Measurements from ENCODE around the gene BST2. TPM values are rescaled to one million over a fixed set of nuclear protein-coding genes. Genes with fewer than 3 reads are reported as not detected.
A peak's percentile ranks its signal among the peaks of the same experiment; 100 is the strongest.

BST2 gene
- total and polyA plus RNA-seq, 9 of the 15 experiments (the other 6 are each of a cell fraction or from before 2014, with no cell fraction given), result 11.2 to 232 (median 151) TPM

DNA sequence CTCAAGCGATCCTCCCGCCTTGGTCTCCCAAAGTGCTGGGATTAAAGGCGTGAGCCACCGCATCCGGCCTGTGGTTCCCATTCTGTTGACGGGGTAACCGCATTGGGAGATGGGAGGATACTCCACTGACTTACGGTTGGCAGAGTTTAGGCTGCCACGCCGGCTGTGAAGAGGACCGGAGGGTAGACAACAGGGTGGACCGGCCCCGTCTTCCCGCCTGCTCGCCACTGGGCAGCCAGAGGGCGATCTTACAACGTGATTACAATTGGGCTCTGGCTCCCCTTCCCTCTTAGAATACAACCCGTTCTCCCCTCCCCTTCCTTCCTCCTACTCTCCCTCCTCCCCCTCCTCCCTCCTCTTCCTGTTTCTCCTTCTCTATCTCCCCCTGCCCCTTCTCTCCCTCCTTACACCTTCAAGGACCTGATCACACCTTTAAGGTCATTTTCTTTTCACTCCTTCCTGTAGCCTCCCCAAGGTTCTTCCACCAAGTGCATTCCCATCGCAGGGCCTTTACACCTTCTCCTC, 10.5 kb downstream of the BST2 start (continued):
- TF ChIP-seq THAP12 (CRISPR knock-in tag; IDR thresholded peaks at IDR 0.05) (peak; percentile 73; the same call in 1 of the 2 replicates), RERE (CRISPR knock-in tag; IDR thresholded peaks at IDR 0.05; ENCODE audit: borderline replicate concordance) (0 out of 2 replicates have a peak, but pooled peaks have one; percentile 35), ZNF354B (CRISPR knock-in tag; IDR thresholded peaks at IDR 0.05) (no peak), THAP7 (CRISPR knock-in tag; IDR thresholded peaks at IDR 0.05) (no peak), ZNF717 (CRISPR knock-in tag; IDR thresholded peaks at IDR 0.05) (no peak), ESRRA (IDR thresholded peaks at IDR 0.05; ENCODE audit: borderline replicate concordance, low read depth) (peak; percentile 53; the same call in 1 of the 2 replicates), EGR1 (conservative IDR thresholded peaks at IDR 0.05) (peak; percentile 66), MYNN (IDR thresholded peaks at IDR 0.05) (peak; percentile 60), MYNN (CRISPR knock-in tag; IDR thresholded peaks at IDR 0.05) (no peak), RBM39 (optimal IDR thresholded peaks at IDR 0.05; ENCODE audit: low read depth, low read length) (no peak), ZNF707 (CRISPR knock-in tag; conservative IDR thresholded peaks at IDR 0.05) (no peak), EHMT2 (IDR thresholded peaks at IDR 0.05) (peak; percentile 66; the same call in 1 of the 2 replicates), EZH2 (IDR thresholded peaks at IDR 0.05; ENCODE audit: borderline replicate concordance, low read depth, low read length) (no peak), THRB (CRISPR knock-in tag; conservative IDR thresholded peaks at IDR 0.05) (peak; percentile 86; the same call in 1 of the 2 replicates), SRSF3 (IDR thresholded peaks at IDR 0.05; ENCODE audit: insufficient read depth, low read length) (no peak), ZNF263 (CRISPR knock-in tag; IDR thresholded peaks at IDR 0.05; ENCODE audit: borderline replicate concordance) (peak; percentile 100), PTTG1 (tag; IDR thresholded peaks at IDR 0.05; ENCODE audit: low read depth) (no peak), ZNF197 (CRISPR knock-in tag; IDR thresholded peaks at IDR 0.05; ENCODE audit: low read depth) (no peak), HNRNPK (IDR thresholded peaks at IDR 0.05; ENCODE audit: low read depth, low read length, poor library complexity, severe bottlenecking) (no peak), TAL1 (IDR thresholded peaks at IDR 0.05) (no peak)
